H1 (cell line): ENCODE data around the gene KAT5. TPM values are rescaled to one million over a fixed set of nuclear protein-coding genes. Genes with fewer than 3 reads are reported as not detected.

Source experiments
- CTCF ChIA-PET: fragments of 300-600 bp; sonication (Branson Sonifier 250); formaldehyde crosslinking; loops from one replicate; lab custom pipeline; 2021; ENCODE audit not compliant: partially characterized antibody; lab: Charles Lee
- POLR2A ChIA-PET: fragments of 300-600 bp; sonication (Branson Sonifier 250); formaldehyde crosslinking; loops from one replicate; lab custom pipeline; 2021; ENCODE audit warnings: inconsistent platforms; ENCODE audit not compliant: partially characterized antibody; lab: Charles Lee
- DNase-seq, 2 experiments: peaks; one replicate each; pipeline versions ENCODE4 v3.0.0 to v3.0.0-alpha.2; 2010 to 2022; ENCODE audit warnings: low spot score in 2 of 2, low read depth in 1 of 2, mixed read lengths in 1 of 2
- FAIRE-seq: peaks from 2 replicates; lab custom pipeline; 2011; peaks lifted over from hg19 to GRCh38; lab: Jason Lieb, UNC
- H2AFZ ChIP-seq: 2 replicates; pipeline ENCODE4 v1.8.1; 2012; ENCODE audit warnings: low read length, inconsistent platforms
- H2AK5ac ChIP-seq: 2 replicates; pipeline ENCODE4 v1.6.1; 2013; ENCODE audit warnings: low read depth, low read length
- H2BK120ac ChIP-seq: replicated peaks from 2 replicates; pipeline ENCODE3; 2013; ENCODE audit warnings: low read depth, low read length, inconsistent platforms
- H2BK12ac ChIP-seq: 2 replicates; pipeline ENCODE4 v1.6.1; 2013; ENCODE audit warnings: low read depth, low read length
- H2BK15ac ChIP-seq: 2 replicates; pipeline ENCODE4 v1.6.1; 2013; ENCODE audit warnings: low read length
- H2BK20ac ChIP-seq: 2 replicates; pipeline ENCODE4 v1.6.1; 2013; ENCODE audit warnings: low read length
- H2BK5ac ChIP-seq: 2 replicates; pipeline ENCODE4 v1.6.1; 2013; ENCODE audit warnings: low read depth, low read length
- H3K14ac ChIP-seq: 2 replicates; pipeline ENCODE4 v1.6.1; 2013; ENCODE audit warnings: inconsistent platforms; ENCODE audit not compliant: insufficient read length
- H3K18ac ChIP-seq: 2 replicates; pipeline ENCODE4 v1.6.1; 2013; ENCODE audit warnings: low read length; ENCODE audit errors: extremely low read depth
- H3K23ac ChIP-seq: 2 replicates; pipeline ENCODE4 v1.6.1; 2013; ENCODE audit warnings: inconsistent platforms; ENCODE audit not compliant: insufficient read length
- H3K23me2 ChIP-seq: 2 replicates; pipeline ENCODE4 v1.6.1; 2013; ENCODE audit warnings: low read depth, low read length
- H3K27ac ChIP-seq: 2 replicates; pipeline ENCODE4 v1.6.1; 2011; ENCODE audit warnings: low read depth, low read length, inconsistent platforms
- H3K27me3 ChIP-seq, 4 experiments: replicated peaks in 1 of 4; 1 replicate in 1 of 4; 2 replicates in 3 of 4; pipeline versions ENCODE4 v1.6.1 to v1.8.1; 2011 to 2013; ENCODE audit warnings: low read length in 3 of 4, mild to moderate bottlenecking in 3 of 4, inconsistent platforms in 2 of 4, mixed read lengths in 2 of 4, moderate library complexity in 1 of 4; ENCODE audit not compliant: control insufficient read depth in 3 of 4, insufficient read depth in 3 of 4; ENCODE audit errors: extremely low read depth in 1 of 4
- H3K36me3 ChIP-seq, 4 experiments: 2 replicates each; pipeline versions ENCODE4 v1.6.1 to v1.8.1; 2011 to 2013; ENCODE audit warnings: mild to moderate bottlenecking in 4 of 4, low read length in 3 of 4, moderate library complexity in 2 of 4, control low read depth in 1 of 4, inconsistent platforms in 1 of 4; ENCODE audit not compliant: insufficient read depth in 4 of 4, control insufficient read depth in 2 of 4
- H3K4ac ChIP-seq: replicated peaks from 2 replicates; pipeline ENCODE3; 2013; ENCODE audit warnings: low read length, low read depth, mixed read lengths, inconsistent platforms; ENCODE audit not compliant: insufficient read length
- H3K4me1 ChIP-seq, 4 experiments: replicated peaks in 1 of 4; 1 replicate in 1 of 4; 2 replicates in 3 of 4; pipeline versions ENCODE4 v1.6.1 to v1.8.1; 2011 to 2013; ENCODE audit warnings: low read length in 3 of 4, inconsistent platforms in 2 of 4, mixed read lengths in 1 of 4; ENCODE audit not compliant: insufficient read depth in 4 of 4, control insufficient read depth in 3 of 4
- H3K4me2 ChIP-seq, 2 experiments: 2 replicates each; pipeline versions ENCODE4 v1.6.1 to v1.8.1; 2011 to 2013; ENCODE audit warnings: low read depth in 2 of 2, low read length in 2 of 2, control low read depth in 1 of 2, inconsistent platforms in 1 of 2, mild to moderate bottlenecking in 1 of 2; ENCODE audit not compliant: insufficient read depth in 1 of 2
- H3K4me3 ChIP-seq, 4 experiments: fragments of 200-600, 300-600 bp in 1 of 4; sonication (generic), shearing (Covaris generic), sonication (Bioruptor Twin) in 1 of 4; 2 replicates each; pipeline versions ENCODE4 v1.5.1 to v1.8.1; 2011 to 2016; ENCODE audit warnings: low read length in 4 of 4, low read depth in 3 of 4, control low read depth in 2 of 4, inconsistent platforms in 2 of 4, mild to moderate bottlenecking in 2 of 4, mixed read lengths in 1 of 4, moderate library complexity in 1 of 4; ENCODE audit not compliant: insufficient read depth in 2 of 4; ENCODE audit errors: extremely low read depth in 1 of 4
- H3K56ac ChIP-seq: replicated peaks from 2 replicates; pipeline ENCODE3; 2013; ENCODE audit warnings: low read depth, mild to moderate bottlenecking, mixed read lengths, low read length, inconsistent platforms; ENCODE audit not compliant: insufficient read length
- H3K79me1 ChIP-seq: 2 replicates; pipeline ENCODE4 v1.6.1; 2013; ENCODE audit warnings: low read depth, low read length, control low read depth
- H3K79me2 ChIP-seq, 2 experiments: 2 replicates each; pipeline versions ENCODE4 v1.6.1 to v1.8.1; 2012 to 2013; ENCODE audit warnings: low read length in 2 of 2, mild to moderate bottlenecking in 2 of 2, inconsistent platforms in 1 of 2; ENCODE audit not compliant: insufficient read depth in 2 of 2, control insufficient read depth in 1 of 2
- H3K9ac ChIP-seq, 4 experiments: replicated peaks in 1 of 4; 1 replicate in 1 of 4; 2 replicates in 3 of 4; pipeline versions ENCODE4 v1.6.1 to v1.8.1; 2011 to 2013; ENCODE audit warnings: low read depth in 3 of 4, low read length in 3 of 4, control low read depth in 2 of 4, mild to moderate bottlenecking in 2 of 4, moderate library complexity in 2 of 4, inconsistent platforms in 1 of 4; ENCODE audit errors: extremely low read depth in 1 of 4
- H3K9me3 ChIP-seq, 2 experiments: 2 replicates each; pipeline versions ENCODE4 v1.6.1 to v1.8.1; 2012 to 2013; ENCODE audit warnings: mild to moderate bottlenecking in 2 of 2, moderate library complexity in 2 of 2, control low read depth in 1 of 2, inconsistent platforms in 1 of 2, low read depth in 1 of 2, low read length in 1 of 2, mixed read lengths in 1 of 2; ENCODE audit not compliant: insufficient read depth in 2 of 2
- H4K20me1 ChIP-seq, 2 experiments: replicated peaks in 1 of 2; 2 replicates each; pipeline versions ENCODE3 to v1.8.1; 2011 to 2013; ENCODE audit warnings: inconsistent platforms in 2 of 2, low read length in 2 of 2, mild to moderate bottlenecking in 1 of 2; ENCODE audit not compliant: insufficient read depth in 2 of 2, control insufficient read depth in 1 of 2
- H4K5ac ChIP-seq: 2 replicates; pipeline ENCODE4 v1.6.1; 2013; ENCODE audit warnings: low read length, low read depth, mixed read lengths, inconsistent platforms; ENCODE audit not compliant: insufficient read length
- H4K8ac ChIP-seq: 2 replicates; pipeline ENCODE4 v1.8.0; 2013; ENCODE audit warnings: mild to moderate bottlenecking, moderate library complexity, low read length, inconsistent platforms; ENCODE audit not compliant: insufficient read depth; ENCODE audit errors: extremely low read depth
- H4K91ac ChIP-seq: replicated peaks from 2 replicates; pipeline ENCODE3; 2013; ENCODE audit warnings: low read length, mixed read lengths, inconsistent platforms; ENCODE audit not compliant: insufficient read length
- ATF2 ChIP-seq: IDR thresholded peaks from 2 replicates; pipeline ENCODE4 v1.6.1; 2012; ENCODE audit warnings: low read length, inconsistent platforms
- JUN ChIP-seq: IDR thresholded peaks from 2 replicates; pipeline ENCODE4 v1.6.1; 2011; ENCODE audit warnings: low read depth, mild to moderate bottlenecking, improper control_type of control experiment, low read length
- POLR2AphosphoS5 ChIP-seq: IDR thresholded peaks from 2 replicates; pipeline ENCODE4 v1.6.1; 2011; ENCODE audit warnings: low read depth, low read length
- TAF7 ChIP-seq: optimal IDR thresholded peaks from 2 replicates; pipeline ENCODE3; 2011; ENCODE audit warnings: low read depth, mild to moderate bottlenecking, inconsistent platforms, low read length, moderate library complexity, borderline replicate concordance
- WGBS, 2 experiments: shearing (Covaris generic) in 1 of 2; methylation state at CpG; one replicate each; pipeline versions ENCODE4 v1.1.6 to v1.1.7; 2013 to 2015; ENCODE audit warnings: low lambda C conversion rate in 2 of 2, mixed read lengths in 2 of 2, inconsistent platforms in 1 of 2, low coverage in 1 of 2, missing lambda C conversion rate in 1 of 2; ENCODE audit not compliant: insufficient replicate concordance in 2 of 2, insufficient coverage in 1 of 2, insufficient read length in 1 of 2; ENCODE audit errors: extremely low coverage in 1 of 2, missing lambda C conversion rate in 1 of 2; 5-methylcytosine and 5-hydroxymethylcytosine counted together
- polyA plus RNA-seq, 7 experiments: library from polyadenylated mRNA; depleted of rRNA in 3 of 7; stranded (reverse) in 5 of 7; unstranded in 2 of 7; fragments of >200 nt in 5 of 7; fragments of 200-250 nt in 2 of 7; gene quantifications; 1 replicate in 5 of 7; 2 replicates in 1 of 7; 4 replicates in 1 of 7; pipeline versions ENCODE4 v1.2.1 to v1.2.3, GENCODE V29; 2011 to 2013; ENCODE audit warnings: missing spikeins in 2 of 7, mixed read lengths in 2 of 7
- total RNA-seq: library from RNA; stranded (reverse); fragmentation: NEBNext Ultra II Directional; extraction: Animal tissue kit (Norgen Biotek cat#: 25700); gene quantifications from 2 replicates; pipeline ENCODE4 v1.2.1, GENCODE V29; 2021

KAT5 gene
- total and polyA plus RNA-seq, 2 of the 8 experiments (the other 6 are each of a cell fraction or from before 2014, with no cell fraction given): 26.7 to 37.4 TPM

- no peak for TF ChIP-seq POLR2AphosphoS5
- TF ChIP-seq JUN: no peak
- TF ChIP-seq ATF2: no peak
- TF ChIP-seq TAF7: no peak
- TF ChIP-seq, all 59 proteins: peak for 0
- 89% methylated on average over 10 of the region's 10 CpGs; no CpG with 5 or more reads in 1 of the 2 experiments for WGBS, 2 experiments
- POLR2A ChIA-PET: interaction anchor here (0.9 kb wide), 1 partner anchor 23 kb away, joined by 3 read pairs; the partner anchor contains the start of gene RNASEH2C
- Histone ChIP-seq H2BK15ac (no peak overlapping the region), H3K4me2 (no peak overlapping the region), H3K27me3 (peaks cover 0 to 2% (median 0%) of the 10 kb centered on the region in 4 experiments; a peak in 1 of 7 replicates), H3K4ac (no peak overlapping the region), H3K4me3 (no peak overlapping the region), H3K27ac (no peak overlapping the region), H4K8ac (no peak overlapping the region), H3K56ac (no peak overlapping the region), H3K14ac (no peak overlapping the region), H3K36me3 (no peaks in the 10 kb centered on the region; a peak in 1 of 8 replicates), H2AK5ac (no peak overlapping the region), H2BK120ac (no peak overlapping the region), H4K91ac (no peak overlapping the region), H4K5ac (no peak overlapping the region), H3K79me1 (no peaks in the 10 kb centered on the region), H2AFZ (no peak overlapping the region), H2BK20ac (no peak overlapping the region), H2BK12ac (no peak overlapping the region), H3K79me2 (no peaks in the 10 kb centered on the region), H3K18ac (no peak overlapping the region), H3K23me2 (no peaks in the 10 kb centered on the region), H3K9me3 (peaks cover 3 to 19% of the 10 kb centered on the region in 2 experiments; a peak in 3 of 4 replicates), H2BK5ac (no peak overlapping the region), H3K4me1 (no peaks in the 10 kb centered on the region), H4K20me1 (no peaks in the 10 kb centered on the region), H3K23ac (no peak overlapping the region), H3K9ac (no peak overlapping the region)
- DNase-seq (no peak), FAIRE-seq (no peak)
- CTCF ChIA-PET: interaction anchor here (0.6 to 2.2 kb wide), 9 partner anchors 16 to 100 kb away, joined by 3 to 8 read pairs (median 4); no protein-coding TSS in a partner anchor
Observed at GRCh38 chr11:65743681-65744025, 31.6 kb downstream of the KAT5 start.
